Osteoblast (primary cell): ENCODE measurements around the gene YIPF5. TPM values are rescaled to one million over a fixed set of nuclear protein-coding genes. Genes with fewer than 3 reads are reported as not detected.

ENCODE experiments used
- DNase-seq: peaks from one replicate; pipeline ENCODE4 v3.0.0; 2011; ENCODE audit warnings: low spot score, mixed read lengths; ENCODE audit not compliant: insufficient read length; ENCODE audit errors: missing footprints
- H2AFZ ChIP-seq: 2 replicates; pipeline ENCODE4 v1.6.0; 2011; ENCODE audit warnings: mild to moderate bottlenecking, low read length
- H3K27ac ChIP-seq: 2 replicates; pipeline ENCODE4 v1.5.1; 2011; ENCODE audit warnings: mild to moderate bottlenecking, low read depth, low read length, moderate library complexity
- H3K27me3 ChIP-seq: 2 replicates; pipeline ENCODE4 v1.6.0; 2012; ENCODE audit warnings: mild to moderate bottlenecking, control low read depth, inconsistent platforms, low read length, moderate library complexity; ENCODE audit not compliant: insufficient read depth
- H3K36me3 ChIP-seq: 2 replicates; pipeline ENCODE4 v1.5.1; 2011; ENCODE audit warnings: mild to moderate bottlenecking, low read length, control low read depth, moderate library complexity; ENCODE audit not compliant: insufficient read depth
- H3K4me1 ChIP-seq: 2 replicates; pipeline ENCODE4 v1.5.1; 2011; ENCODE audit warnings: mild to moderate bottlenecking, low read length, control low read depth, moderate library complexity; ENCODE audit not compliant: insufficient read depth
- H3K4me2 ChIP-seq: 2 replicates; pipeline ENCODE4 v1.6.0; 2011; ENCODE audit warnings: mild to moderate bottlenecking, low read length; ENCODE audit not compliant: insufficient read depth
- H3K4me3 ChIP-seq: fragments of 200-600 bp; sonication (generic); 3 replicates; pipeline ENCODE4 v1.5.1; 2012; ENCODE audit warnings: mild to moderate bottlenecking, low read length, inconsistent platforms; ENCODE audit not compliant: insufficient read depth
- H3K79me2 ChIP-seq: 2 replicates; pipeline ENCODE4 v1.6.0; 2012; ENCODE audit warnings: mild to moderate bottlenecking, low read length, control low read depth, inconsistent platforms; ENCODE audit not compliant: insufficient read depth
- H3K9me3 ChIP-seq: 2 replicates; pipeline ENCODE4 v1.5.1; 2011; ENCODE audit warnings: low read depth, low read length, control low read depth
- H4K20me1 ChIP-seq: 2 replicates; pipeline ENCODE4 v1.6.0; 2012; ENCODE audit warnings: mild to moderate bottlenecking, low read length, control low read depth; ENCODE audit not compliant: insufficient read depth
- small RNA-seq: library from RNA; depleted of rRNA; stranded (forward); fragments of <200 nt; gene quantifications from one replicate; pipeline ENCODE3, GENCODE V24; 2012
- total RNA-seq: library from RNA; depleted of rRNA; stranded (reverse); fragments of >200 nt; gene quantifications from 2 replicates; pipeline ENCODE4 v1.2.3, GENCODE V29; 2012
- TF ChIP-seq, protein P1 (sequence below): IDR thresholded peaks from 2 replicates; pipeline ENCODE4 v1.5.1; 2011; ENCODE audit warnings: mild to moderate bottlenecking, low read depth, low read length, moderate library complexity; ENCODE audit errors: extremely low read depth

YIPF5 gene
- total RNA-seq, 1 donor, result 99.5 TPM

DNA sequence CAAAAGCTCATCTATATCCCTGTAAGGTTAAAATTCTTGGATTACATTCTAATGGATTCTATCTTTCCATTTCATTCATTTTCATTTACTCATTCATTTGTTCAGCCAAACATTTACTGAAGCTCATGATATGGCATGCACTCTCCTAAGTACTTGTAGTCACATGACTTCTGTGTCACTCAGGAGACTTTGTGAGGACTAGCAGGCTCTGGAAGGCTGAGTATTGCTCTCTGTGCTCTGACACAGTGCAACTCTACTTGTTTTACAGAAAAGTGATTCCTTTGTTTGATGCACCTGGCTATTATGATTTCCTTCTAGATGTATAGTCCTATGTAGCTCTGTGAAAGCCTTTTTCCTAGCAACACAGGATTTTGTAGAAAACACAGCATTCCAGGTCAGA lies 53.0 kb downstream of the YIPF5 start:
- TF ChIP-seq, protein P1, sequence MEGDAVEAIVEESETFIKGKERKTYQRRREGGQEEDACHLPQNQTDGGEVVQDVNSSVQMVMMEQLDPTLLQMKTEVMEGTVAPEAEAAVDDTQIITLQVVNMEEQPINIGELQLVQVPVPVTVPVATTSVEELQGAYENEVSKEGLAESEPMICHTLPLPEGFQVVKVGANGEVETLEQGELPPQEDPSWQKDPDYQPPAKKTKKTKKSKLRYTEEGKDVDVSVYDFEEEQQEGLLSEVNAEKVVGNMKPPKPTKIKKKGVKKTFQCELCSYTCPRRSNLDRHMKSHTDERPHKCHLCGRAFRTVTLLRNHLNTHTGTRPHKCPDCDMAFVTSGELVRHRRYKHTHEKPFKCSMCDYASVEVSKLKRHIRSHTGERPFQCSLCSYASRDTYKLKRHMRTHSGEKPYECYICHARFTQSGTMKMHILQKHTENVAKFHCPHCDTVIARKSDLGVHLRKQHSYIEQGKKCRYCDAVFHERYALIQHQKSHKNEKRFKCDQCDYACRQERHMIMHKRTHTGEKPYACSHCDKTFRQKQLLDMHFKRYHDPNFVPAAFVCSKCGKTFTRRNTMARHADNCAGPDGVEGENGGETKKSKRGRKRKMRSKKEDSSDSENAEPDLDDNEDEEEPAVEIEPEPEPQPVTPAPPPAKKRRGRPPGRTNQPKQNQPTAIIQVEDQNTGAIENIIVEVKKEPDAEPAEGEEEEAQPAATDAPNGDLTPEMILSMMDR, result no peak
- Histone ChIP-seq H3K36me3 (no peaks in the 10 kb centered on the region), H3K27ac (no peak overlapping the region), H3K27me3 (no peaks in the 10 kb centered on the region), H4K20me1 (no peaks in the 10 kb centered on the region), H3K4me2 (no peak overlapping the region), H2AFZ (no peak overlapping the region), H3K4me3 (no peak overlapping the region), H3K79me2 (no peaks in the 10 kb centered on the region), H3K9me3 (no peaks in the 10 kb centered on the region), H3K4me1 (no peaks in the 10 kb centered on the region)
- DNase-seq, result no peak

DNA sequence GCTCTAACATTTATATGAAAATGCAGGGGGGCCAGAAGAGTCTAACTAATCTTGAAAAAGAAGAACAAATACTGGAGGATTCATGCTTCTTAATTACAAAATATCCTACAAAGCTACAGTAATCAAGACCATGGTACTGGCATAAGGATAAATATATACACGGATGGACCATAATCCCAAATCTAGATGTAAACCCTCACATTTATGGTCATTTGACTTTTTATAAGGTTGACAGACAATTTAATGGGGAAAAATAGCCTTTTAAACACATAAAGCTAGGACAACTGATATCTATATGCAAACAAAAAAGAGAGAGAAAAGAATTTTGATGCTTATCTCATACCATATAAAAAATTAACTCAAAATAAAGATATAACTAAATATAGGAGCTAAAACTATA lies 55.9 kb downstream of the YIPF5 start:
- no peak overlapping the region for H3K27ac ChIP-seq
- H3K79me2 ChIP-seq, result no peaks in the 10 kb centered on the region
- TF ChIP-seq, protein P1, result no peak
- no peak overlapping the region for H2AFZ ChIP-seq
- H3K27me3 ChIP-seq, result no peaks in the 10 kb centered on the region
- H3K4me3 ChIP-seq, result no peak overlapping the region
- H3K9me3 ChIP-seq, result no peaks in the 10 kb centered on the region
- no peaks in the 10 kb centered on the region for H3K36me3 ChIP-seq
- H4K20me1 ChIP-seq, result no peaks in the 10 kb centered on the region
- no peak overlapping the region for H3K4me2 ChIP-seq
- H3K4me1 ChIP-seq, result no peaks in the 10 kb centered on the region
- no peak for DNase-seq

Small RNA genes lying within 50 kb of the gene (small RNA-seq; reads per million reads assigned to genes)
- gene RN7SL87P, result not detected

Other genes starting within 250 kb of the YIPF5 start
- 1.5 and 3.6 TPM in 2 replicates for gene KCTD16, start 214 bp upstream of the YIPF5 start, total RNA-seq